ENCODE data around the gene RTCB.
"Not testable (repeated sequence)": the region's sequence is repeated elsewhere in the genome, so short reads cannot be mapped to it uniquely, and the experiment has no call there.

The RTCB gene

DNA sequence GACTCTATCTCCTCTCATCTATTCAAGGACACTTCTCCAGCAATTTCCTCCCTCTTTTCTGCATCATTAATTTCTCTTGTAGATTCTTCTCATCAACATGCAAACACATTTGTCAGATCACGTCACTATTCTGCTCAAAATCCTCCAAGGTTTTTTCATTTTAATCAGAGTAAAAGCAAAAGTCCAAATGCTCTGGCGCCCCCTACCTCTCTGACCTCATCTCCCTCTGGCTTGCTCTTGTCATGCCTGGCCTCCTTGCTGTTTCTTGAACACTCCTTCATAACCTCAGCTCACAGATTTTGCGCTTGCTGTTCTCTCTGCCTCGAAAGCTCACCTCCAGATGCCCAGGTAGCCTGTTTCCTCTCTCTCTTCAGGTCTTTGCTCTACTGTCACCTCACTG is 22.4 kb downstream of the RTCB start:
- DNase-seq (ENCODE audit: low spot score) = peak; percentile 31

DNA sequence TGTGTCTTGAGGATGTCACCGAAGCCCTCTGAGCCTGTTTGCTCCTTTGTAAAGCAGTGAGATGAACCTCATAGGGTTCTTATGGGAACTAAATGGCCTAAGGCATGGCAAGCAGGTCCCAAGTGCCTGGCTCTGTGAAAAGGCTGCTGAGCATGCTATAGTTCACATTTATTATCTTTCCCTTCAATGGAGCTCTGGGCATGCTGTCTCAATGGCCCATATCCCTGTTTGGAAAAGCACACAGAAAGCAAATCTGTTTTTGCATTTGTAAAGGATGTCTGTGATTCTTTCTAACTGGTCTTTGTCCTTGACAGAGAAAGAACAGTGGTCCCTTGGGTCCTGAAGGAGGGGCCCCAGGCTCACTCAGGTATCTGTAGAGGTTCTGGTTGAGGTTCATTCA is 26.4 kb downstream of the RTCB start:
- DNase-seq (ENCODE audit: low spot score) = no peak

DNA sequence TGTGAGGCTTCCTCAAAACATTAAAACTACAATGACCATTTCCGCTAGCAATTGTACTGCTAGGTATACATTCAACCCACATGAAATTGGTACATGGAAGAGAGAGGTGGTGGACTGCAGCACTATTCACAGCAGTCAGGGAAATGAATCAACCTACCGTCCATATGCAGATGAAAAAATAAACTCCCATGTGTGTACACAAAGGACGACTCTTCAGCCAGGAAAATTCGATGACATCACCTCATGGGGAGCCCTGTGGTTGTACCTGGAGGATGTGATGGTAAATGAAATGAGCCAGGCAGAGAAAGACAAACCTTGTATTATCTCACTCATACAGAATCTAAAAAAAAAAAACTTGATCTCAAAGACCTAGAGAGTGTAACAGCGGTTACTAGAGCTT is 31.1 kb downstream of the RTCB start:
- no peak for DNase-seq (ENCODE audit: low spot score)

DNA sequence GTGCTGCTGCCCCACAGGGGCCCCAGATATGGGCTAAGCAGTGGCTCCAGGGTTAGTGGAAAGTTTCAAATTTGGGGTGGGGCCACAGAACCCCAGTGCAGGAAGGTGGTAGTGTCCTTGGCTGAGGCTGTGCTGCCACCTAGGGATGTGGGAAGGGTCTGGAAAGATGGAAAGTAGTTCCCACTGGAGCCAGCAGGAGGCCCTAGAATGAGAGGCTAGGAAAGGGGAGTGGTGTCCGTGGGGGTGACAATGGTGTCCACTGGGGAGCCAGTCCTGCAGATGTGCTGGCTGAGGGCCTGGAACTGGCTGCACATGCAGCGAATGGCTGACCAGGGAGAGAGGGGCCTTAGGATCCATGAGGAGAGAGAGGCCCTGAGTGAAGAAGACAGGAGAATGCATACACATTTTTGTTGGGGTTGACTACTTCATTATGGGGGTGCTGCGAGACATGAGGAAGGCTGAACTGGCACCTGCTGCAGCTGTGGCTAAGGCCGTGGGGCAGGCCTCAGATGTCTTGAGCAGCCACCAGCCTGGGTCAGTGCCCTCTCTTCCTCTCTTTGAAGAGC is 33.3 kb downstream of the RTCB start:
- peak; percentile 38 for DNase-seq (ENCODE audit: low spot score)

DNA sequence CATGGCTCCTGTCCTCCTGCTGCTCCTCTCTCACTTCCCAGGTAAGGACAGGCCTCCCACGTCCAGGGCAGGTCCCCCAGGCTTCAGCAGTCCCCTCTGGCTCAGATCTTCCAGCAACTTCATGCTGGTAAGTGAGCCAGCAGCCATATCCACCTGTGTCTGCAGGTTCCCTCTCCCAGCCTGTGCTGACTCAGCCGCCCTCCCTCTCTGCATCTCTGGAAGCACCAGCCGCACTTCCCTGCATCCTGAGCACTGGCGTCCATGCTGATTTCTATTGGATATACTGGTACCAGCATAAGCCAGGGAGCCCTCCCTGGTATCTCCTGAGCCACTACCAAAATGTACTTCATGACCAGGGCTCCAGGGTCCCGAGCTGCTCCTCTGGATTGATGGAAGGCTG is 35.4 kb downstream of the RTCB start:
- no peak for DNase-seq (ENCODE audit: low spot score)

DNA sequence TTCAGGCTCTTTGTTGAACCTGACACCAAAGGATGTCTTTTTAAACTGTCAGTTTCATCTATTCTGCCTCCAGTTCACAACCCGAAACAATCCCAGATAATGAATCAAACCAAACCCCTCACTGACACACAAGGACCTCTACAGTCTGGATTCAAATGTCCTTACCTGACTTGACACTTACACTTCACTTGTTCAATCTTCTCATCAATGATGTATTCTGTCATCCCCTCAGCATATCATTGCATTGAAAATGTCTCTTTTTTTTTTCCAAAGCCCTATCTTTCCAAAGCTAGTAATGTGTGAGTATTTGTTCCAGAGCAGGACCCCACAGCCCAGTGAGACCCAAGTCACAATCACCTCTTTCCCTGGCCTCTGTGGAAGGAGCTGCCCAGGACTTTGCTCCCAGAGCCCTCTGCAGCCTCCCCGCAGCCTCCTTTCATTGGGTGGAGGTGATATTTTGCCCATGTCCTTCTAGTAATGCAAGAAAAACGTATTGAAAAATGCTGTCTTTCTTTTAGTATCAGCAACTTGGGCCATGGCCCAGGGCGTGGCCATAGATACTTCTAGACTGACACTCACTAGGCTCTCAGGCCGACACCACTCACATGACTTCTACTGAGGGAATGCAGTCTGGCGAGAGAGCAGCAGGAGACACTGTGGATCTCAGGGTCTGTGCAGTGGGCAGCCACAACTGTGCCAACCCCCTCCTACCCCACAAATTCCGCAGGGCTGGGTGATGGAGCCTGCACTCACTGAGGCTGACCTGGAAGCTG is 36.2 kb downstream of the RTCB start:
- DNase-seq (ENCODE audit: low spot score) = no peak

DNA sequence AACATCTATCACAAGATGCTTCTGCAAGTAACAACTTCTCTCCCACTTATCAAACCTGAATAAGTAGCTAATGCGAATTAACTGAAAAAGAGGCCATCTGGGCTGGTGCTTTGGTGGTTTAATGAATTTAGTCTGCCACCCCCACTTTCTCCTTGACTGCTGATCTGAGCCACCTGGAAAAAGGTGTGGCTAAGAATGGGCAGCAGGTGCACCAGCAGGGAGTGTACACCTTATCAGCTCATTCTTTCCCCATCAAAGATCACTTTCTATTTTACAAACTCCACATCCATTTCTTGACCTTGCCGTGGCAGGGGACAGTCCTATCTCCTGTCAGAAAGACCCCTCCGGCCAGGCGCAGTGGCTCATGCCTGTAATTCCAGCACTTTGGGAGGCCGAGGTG is 47.8 kb downstream of the RTCB start:
- DNase-seq (ENCODE audit: low spot score) = no peak

DNA sequence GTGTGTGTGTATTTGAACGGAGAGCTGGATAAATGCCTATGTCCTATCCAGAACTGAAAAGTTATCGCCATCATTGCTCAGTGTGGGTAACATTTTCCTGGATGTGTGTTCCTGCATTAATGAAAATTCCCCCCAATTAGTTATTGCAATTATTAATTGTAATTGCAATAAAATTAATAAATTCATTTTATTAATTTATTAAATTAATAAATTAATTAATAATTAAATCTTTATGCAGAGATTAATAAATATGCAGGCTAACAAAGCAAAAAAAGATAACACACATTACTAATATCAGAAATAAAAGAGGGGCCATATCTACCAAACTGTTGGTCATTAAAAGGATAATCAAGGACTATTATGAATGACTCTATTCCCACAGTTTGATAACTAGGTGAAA is 50.8 kb downstream of the RTCB start:
- DNase-seq (ENCODE audit: low spot score) = no peak

DNA sequence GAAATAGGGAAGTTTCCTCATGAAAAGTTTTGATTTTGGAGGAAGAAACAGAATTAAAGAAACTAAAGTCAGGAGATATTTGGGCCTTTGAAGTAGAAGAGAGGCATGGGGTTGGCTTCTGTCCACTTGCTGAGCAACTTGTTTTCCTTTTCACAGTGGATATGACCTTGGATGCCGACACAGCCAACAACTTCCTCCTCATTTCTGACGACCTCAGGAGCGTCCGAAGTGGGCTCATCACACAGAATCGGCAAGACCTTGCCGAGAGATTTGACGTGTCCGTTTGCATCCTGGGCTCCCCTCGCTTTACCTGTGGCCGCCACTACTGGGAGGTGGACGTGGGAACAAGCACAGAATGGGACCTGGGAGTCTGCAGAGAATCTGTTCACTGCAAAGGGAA is 52.0 kb downstream of the RTCB start:
- not testable (repeated sequence) for DNase-seq (ENCODE audit: low spot score)

DNA sequence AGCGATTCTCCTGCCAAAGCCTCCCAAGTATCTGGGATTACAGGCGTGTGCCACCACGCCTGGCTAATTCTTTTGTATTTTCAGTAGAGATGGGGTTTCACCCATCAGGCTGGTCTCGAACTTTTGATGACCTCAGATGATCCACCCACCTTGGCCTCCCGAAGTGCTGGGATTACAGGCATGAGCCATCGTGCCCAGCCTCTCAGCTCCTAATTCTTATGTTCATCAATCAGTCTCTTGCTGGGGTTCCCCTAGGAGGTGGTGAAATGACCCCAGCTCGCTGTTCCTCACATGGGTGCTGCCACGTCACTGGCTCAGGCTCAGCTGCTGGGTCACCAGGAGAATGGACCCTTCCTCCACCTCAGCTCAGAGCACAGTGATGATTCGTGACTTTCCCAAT is 54.5 kb downstream of the RTCB start, which contains the start of gene RFPL3:
RFPL3 (plus strand) TSS at position 301 of the 400 bp plus-strand sequence. CDS start 205 bp downstream, outside the sequence.
- not testable (repeated sequence) for DNase-seq (ENCODE audit: low spot score)

DNA sequence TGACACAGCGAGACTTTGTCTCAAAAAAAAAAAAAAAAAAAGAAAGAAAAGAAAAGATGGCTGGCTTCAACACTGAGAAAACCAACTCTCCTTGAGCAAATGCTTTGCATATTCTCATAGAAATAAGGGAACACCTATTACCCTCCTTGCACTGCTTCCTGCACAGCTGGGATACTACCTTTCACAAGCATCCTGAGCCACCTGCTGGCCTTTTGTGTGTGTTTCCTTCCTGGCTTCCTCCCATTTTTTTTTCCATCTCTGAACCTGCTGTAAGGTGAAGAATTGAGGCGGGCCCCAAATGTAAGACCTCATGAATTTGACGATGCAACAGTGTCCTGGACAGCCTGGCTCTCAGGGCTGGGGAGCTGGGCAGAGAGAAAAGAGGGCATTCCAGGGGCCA is 56.3 kb downstream of the RTCB start:
- DNase-seq (ENCODE audit: low spot score) = no peak

DNA sequence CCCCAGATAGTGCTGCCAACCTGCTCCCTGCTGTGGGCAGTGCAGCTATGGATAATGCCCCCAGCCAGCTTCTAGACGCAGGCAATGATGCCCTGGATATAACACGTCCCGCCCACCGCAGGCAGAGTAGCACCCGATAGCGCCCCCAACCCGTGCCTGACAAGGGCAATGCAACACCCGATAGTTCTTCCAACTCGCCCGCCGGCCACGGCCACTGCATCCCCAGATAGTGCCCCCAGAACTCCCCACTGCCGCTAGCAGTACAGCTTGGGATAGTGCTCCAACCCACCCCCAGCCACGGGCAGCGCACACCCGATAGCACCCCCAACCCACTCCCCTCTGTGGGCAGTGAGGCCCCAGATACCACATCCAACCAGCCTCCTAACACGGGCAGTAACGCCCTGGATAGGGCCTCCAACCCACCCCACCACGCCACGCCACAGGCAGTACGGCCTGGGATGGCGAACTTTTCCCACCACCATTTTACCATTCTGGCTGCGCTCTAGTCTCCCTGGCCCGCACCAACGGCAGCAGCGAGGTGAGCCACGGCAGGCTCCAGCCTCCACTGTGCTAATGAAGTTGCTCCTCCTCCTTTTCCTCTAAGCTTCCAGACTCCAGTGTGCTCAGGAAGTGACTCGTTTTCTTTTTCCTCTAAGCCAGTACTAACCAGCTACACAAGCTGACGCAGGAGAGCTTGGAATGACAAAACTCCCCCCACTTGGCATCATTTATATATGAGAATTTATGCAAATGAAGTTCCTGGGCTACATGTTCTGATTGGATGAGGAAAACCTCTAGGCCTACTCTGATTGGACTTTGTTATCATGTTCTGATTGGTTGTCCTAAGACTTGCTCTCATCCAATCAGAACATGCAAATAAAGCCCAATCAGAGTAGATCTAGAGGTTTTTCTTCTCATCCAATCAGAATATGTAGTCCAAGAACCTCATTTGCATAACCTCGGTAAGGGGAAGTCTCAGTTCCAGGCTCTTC is 57.4 kb downstream of the RTCB start:
- DNase-seq (ENCODE audit: low spot score) = no peak

DNA sequence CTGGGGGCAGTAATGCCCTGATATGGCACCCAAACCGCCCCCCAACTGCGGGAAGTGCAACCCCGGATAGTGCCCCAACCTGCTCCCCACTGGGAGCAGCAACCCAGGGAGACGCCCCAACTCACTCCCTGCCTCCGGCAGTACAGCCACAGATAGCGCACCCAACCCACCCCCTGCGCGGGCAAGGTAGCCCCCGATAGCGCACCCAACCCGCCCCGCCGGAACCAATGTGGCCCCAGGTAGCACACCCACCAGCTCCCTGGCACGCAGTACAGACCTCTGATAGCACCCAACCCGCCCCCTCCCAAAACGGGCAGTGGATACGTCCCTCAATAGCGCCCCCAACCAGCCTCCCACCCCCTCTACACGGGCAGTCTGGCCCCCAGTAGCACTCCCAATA is 58.2 kb downstream of the RTCB start:
- DNase-seq (ENCODE audit: low spot score) = peak; percentile 7

DNA sequence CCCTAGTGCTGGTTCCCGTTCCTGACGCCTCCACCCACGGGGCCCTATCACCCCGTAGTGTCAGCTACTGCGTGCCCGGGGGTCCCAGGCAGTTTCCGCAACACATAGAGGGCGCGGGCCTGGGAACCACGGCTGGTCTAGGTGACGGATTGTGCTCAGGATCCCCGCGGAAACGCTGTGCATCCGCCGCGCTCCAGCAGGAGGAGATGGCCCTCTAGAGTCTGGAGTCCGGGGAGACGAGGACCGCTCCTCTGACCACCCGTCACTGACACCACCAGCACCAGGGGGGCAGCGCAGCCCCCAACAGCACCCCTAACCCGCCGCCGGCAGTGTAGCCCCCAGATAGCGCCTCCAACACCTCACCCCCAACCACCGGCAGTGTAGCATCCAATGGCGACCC is 58.8 kb downstream of the RTCB start:
- no peak for DNase-seq (ENCODE audit: low spot score)

DNA sequence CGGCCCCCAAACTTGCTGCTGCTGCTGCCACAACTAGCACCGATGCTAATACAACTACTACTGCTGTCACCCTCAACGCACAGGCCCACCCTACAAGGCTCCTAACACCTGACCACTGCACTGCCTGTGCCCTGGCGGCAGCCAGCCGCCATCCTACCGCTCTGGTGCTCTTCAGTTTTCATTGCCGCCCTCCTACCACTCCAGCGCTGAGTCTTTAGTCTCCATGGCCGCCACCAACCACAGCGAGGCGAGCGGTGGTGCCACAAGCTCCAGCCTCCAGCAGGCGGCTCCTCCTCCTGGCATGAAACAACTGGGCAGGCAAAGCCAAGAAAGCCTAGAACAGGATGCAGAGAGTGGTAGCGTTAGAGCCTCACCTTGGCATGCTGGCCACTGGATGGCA is 59.4 kb downstream of the RTCB start:
- DNase-seq (ENCODE audit: low spot score) = no peak

DNA sequence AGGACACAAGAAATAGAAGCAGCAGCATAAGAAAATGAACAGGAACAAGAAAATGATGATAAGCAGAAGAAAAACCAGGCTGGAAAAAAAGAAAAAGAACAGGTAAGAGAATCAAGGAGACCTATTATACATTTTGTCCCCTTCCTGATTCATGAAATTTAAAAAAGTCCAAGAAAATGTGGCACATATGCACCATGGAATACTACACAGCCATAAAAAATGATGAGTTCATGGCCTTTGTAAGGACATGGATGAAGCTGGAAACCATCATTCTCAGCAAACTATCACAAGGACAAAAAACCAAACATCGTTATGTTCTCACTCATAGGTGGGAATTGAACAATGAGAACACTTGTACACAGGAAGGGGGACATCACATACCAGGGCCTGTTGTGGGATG is 60.2 kb downstream of the RTCB start:
- DNase-seq (ENCODE audit: low spot score) = not testable (repeated sequence)

DNA sequence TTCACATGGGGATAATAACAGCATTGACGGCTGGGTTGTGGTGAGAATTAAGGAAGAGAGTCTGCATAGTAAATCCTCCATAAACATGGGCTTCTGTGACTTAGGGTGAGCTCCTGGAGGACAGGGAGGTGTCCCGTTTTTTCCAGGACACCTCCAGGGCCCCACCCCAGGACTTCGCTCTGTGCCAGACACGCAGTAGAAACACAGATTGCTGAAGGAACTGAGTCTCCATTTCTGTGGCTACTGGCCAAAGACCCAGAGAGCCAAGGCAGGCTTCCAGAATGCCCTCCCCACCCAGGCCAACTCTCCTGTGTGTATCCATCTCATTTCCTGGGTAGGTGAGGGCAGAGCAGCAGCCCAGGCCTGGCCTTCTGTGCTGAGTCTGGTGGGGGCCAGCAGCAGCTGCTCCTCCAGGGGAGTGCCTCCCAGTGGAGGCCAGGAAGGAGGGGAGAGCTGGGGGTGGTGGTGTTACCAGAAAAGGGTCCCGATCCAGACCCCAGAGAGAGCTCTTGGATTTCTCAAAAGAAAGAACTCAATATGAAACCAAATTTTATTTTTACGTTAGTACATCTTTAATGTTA is 63.9 kb downstream of the RTCB start:
- DNase-seq (ENCODE audit: low spot score) = no peak

DNA sequence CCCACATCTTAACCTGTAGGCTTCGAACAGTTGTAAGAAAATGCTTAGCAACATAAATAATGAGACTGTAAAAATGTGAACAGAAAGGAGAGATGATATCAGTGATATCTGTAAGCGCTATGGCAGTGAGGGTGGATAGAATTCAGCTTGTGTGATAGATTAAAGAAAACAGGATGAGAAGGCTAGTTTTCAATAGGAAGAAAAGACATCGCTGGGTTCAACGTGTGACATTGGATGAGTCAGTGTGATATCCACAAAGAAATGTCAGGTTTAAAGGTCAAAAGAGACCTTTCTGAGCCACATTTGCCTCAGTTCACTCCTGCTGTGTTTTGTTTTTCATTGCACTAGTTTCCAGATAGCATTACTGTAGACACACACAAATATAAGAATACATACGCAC is 68.1 kb downstream of the RTCB start:
- DNase-seq (ENCODE audit: low spot score) = no peak

DNA sequence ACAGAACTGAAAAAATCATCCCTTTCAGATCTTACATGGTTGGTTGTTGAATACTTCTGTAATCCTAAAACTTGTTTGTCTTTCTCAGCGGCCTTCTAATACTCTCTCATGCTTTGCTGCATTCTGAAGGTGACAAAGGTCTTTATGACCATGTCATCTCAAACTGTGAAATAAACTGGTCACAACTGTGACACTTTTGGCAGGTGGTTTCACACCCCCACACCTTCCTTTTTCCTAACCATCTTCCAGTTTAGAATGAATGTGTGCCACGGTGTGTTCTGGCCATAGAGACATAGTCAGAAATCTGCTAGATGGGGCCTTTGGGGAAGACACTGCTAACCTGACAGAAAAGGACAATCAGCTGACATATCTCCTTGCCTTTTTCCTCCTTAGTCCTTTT is 69.1 kb downstream of the RTCB start:
- no peak for DNase-seq (ENCODE audit: low spot score)

DNA sequence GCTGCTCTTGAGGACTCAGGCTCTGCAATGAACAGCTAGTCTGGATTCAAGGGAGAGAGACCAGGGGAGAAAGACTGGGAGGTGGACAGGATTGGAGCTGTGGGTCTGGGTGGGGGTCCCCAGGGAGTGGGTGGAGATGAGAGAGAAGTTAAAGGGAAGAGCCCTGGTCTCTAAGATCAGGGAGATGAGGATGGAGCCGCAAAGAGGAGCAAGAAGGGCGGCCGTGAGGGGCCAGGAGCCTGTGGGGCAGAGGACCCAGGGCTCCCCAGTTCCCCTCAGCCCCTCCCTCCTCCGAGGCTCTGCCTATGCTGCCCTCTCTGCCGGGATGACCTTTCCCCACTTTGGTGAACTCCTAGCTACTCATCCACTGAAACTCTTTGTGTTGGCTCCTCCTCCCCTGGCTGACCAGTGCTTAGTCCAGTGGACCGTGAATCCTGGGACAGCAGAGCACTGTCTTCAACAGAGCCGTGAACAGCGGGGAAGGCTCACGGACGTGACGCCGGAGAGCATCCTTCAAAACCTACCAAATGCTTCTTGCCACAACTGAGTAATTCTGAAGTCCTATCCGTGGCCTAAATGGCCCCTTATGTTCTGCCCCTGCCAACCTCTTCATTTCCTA is 70.8 kb downstream of the RTCB start:
- DNase-seq (ENCODE audit: low spot score) = no peak

DNA sequence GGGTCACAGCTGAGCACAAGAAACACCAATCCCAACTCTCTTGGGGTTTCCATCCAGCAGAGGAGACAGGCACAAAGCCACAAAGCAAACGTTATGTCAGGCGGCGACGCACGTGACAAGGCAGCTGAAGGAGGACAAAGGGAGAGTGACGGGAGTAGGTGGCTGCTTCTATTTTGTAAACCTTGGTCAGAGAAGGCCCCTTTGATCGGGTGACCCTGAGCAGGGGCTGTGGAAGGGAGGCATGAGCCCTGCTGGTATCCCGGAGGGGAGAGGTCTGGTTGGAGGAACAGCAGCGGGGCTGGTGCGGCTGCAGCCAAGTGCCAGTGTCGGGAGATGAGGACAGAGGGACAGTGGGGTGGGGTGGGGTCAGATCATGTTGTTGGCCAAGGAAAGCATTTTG is 71.6 kb downstream of the RTCB start:
- no peak for DNase-seq (ENCODE audit: low spot score)

All from AG20443 (cell line).